NB4 (cell line): Measurements from ENCODE around the gene DHX15.

Source experiments
- DNase-seq: peaks from one replicate; pipeline ENCODE4 v3.0.0; 2010; ENCODE audit warnings: low read depth
- H3K4me3 ChIP-seq: one replicate; pipeline ENCODE4 v1.5.1; 2011; ENCODE audit warnings: mild to moderate bottlenecking, low read depth, low read length, moderate library complexity
- MYC ChIP-seq: IDR thresholded peaks from 2 replicates; pipeline ENCODE4 v1.6.1; 2011; ENCODE audit warnings: low read depth, low read length
- POLR2A ChIP-seq: IDR thresholded peaks from 2 replicates; pipeline ENCODE4 v1.6.1; 2011; ENCODE audit warnings: mild to moderate bottlenecking; ENCODE audit not compliant: insufficient read length; ENCODE audit errors: extremely low read depth
- TF ChIP-seq, protein P1 (sequence below): IDR thresholded peaks from one replicate; pipeline ENCODE4 v1.5.1; 2012; ENCODE audit warnings: low read depth, low read length
- TF ChIP-seq, protein P2 (sequence below): IDR thresholded peaks from 2 replicates; pipeline ENCODE4 v1.6.1; 2011; ENCODE audit warnings: low read depth, low read length

DHX15 gene

DNA sequence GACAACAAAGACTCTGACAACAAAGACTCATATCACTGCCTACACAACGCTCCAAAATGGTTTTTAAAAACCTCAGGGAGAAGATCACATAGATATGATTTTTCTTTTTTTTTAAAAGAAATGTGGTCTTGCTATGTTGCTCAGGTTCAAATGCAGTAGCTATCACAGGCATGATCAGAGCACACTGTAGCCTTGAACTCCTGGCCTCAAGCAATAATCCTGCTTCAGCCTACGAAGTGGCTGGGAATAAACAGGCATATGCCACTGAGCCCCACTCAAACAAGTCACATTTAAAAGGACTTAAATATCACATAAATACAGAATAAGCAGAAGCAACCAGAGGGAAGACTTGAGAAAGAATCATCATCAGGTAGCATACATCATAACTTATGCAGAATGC, 14.7 kb downstream of the DHX15 start:
- H3K4me3 ChIP-seq, result no peak overlapping the region
- TF ChIP-seq, protein P1, sequence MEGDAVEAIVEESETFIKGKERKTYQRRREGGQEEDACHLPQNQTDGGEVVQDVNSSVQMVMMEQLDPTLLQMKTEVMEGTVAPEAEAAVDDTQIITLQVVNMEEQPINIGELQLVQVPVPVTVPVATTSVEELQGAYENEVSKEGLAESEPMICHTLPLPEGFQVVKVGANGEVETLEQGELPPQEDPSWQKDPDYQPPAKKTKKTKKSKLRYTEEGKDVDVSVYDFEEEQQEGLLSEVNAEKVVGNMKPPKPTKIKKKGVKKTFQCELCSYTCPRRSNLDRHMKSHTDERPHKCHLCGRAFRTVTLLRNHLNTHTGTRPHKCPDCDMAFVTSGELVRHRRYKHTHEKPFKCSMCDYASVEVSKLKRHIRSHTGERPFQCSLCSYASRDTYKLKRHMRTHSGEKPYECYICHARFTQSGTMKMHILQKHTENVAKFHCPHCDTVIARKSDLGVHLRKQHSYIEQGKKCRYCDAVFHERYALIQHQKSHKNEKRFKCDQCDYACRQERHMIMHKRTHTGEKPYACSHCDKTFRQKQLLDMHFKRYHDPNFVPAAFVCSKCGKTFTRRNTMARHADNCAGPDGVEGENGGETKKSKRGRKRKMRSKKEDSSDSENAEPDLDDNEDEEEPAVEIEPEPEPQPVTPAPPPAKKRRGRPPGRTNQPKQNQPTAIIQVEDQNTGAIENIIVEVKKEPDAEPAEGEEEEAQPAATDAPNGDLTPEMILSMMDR, result no peak
- TF ChIP-seq MYC (no peak), POLR2A (no peak)
- TF ChIP-seq, protein P2, sequence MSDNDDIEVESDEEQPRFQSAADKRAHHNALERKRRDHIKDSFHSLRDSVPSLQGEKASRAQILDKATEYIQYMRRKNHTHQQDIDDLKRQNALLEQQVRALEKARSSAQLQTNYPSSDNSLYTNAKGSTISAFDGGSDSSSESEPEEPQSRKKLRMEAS, result no peak
- DNase-seq, result no peak

DNA sequence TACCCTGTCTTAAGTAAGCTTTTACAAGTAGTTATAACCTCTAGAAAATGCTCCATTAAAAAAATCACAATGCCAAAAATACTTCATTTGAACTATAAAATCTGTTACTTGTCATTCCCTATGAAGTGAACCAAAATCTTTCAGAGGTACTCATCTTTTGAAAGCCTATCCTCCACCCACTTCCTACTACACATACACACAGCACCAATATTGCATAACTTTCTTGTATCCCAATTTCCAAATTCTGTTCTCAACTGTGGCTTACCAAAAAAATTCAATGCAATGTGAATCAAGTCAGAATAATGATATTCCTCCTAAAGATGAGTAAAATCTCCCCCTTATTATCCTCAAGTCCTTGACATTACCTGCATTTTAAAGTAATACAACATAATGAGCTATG, 15.9 kb downstream of the DHX15 start:
- TF ChIP-seq POLR2A (no peak), MYC (no peak)
- TF ChIP-seq, protein P2, result no peak
- TF ChIP-seq, protein P1, result no peak
- no peak for DNase-seq
- no peak overlapping the region for H3K4me3 ChIP-seq

DNA sequence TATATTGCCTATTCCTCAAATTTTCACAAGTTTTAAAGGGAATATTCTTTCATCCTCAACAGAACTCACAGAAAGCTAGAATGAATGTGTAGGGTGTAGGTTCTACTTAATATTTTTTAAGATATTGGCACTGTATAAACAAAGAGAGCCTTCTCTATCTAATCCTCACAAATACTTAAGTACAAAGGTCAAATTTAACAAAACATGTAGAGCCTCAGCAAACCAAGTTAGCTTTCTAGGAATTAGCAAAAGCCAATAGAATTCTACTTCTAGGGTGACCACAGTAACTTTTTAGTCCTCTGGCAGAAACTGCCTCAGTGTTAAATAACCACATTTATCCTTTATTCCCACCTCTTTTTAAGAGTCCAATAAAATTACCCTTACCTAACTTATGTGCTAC, 19.3 kb downstream of the DHX15 start:
- DNase-seq, result no peak
- no peak overlapping the region for H3K4me3 ChIP-seq
- TF ChIP-seq, protein P2, result no peak
- TF ChIP-seq MYC (no peak), POLR2A (no peak)
- TF ChIP-seq, protein P1, result no peak

DNA sequence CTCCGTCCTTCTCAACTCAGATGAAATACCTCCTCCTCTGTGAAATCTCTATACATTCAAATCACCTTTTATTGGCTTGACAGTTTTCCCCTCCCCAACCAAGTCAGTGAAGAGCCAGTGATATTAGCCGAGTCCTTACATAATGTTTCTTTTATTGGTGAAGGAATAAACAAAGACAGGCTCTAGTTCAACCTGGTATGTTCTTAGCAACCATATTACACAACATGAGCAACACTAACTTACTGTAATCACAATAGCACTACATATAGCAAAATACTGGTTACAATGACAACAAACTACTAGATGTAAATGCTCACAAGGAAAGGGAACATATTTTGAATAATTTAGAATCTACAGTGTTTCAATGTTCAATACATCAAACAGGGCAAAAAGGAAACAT, 19.9 kb downstream of the DHX15 start:
- H3K4me3 ChIP-seq, result no peak overlapping the region
- TF ChIP-seq, protein P2, result no peak
- TF ChIP-seq, protein P1, result no peak
- TF ChIP-seq POLR2A, result no peak
- TF ChIP-seq MYC, result no peak
- DNase-seq, result no peak

DNA sequence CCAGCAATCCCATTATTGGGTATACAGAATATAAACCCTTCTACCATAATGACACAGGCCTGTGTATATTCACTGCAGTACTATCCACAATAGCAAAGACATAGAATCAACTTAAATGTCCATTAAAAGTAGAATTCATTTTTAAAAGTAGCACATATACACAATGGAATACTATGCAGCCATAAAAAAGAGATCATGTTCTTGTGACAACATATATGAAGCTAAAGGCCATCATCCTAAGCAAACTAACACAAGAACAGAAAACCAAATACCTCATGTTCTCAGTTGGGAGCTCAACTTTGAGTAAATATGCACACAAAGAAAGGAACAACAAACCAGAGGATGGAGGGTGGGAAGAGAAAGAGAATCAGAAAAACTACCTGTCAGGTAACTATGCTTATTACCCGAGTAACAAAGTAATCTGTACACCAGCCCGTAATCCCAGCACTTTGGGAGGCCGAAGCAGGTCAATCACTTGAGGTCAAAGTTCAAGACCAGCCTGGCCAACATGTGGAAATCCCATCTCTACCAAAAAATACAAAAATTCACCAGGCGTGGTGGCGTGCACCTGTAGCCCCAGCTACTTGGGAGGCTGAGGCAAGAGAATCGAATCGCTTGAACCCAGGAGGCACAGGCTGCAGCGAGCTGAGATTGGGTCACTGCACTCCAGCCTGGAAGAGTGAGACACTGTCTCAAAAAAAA, 22.8 kb downstream of the DHX15 start:
- no peak for DNase-seq
- TF ChIP-seq, protein P1, result no peak
- TF ChIP-seq POLR2A, result no peak
- no peak for TF ChIP-seq MYC
- TF ChIP-seq, protein P2, result no peak
- no peak overlapping the region for H3K4me3 ChIP-seq

DNA sequence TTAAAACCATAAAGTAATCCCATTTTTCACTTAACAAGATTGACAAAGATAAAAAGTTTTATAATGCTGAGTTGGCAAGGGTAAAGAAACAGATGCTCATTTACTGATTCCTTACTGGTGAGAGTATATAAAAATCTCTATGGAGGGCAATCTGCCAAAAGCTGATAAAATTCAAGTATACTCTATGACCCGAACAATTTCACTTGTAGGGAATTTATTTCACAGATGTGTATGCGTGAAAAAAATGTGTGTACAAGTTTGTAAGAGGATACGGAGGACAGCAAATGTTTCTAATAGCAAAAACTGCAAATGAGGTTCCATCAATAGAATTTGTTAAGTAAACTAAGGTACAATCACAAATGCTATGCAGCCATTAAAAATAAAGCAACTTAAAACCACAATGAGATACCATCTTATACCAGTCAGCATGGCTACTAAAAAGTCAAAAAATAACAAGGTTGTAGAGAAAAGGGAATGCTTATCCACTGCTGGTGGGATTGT, 23.4 kb downstream of the DHX15 start:
- no peak overlapping the region for H3K4me3 ChIP-seq
- TF ChIP-seq MYC, result no peak
- TF ChIP-seq POLR2A, result no peak
- TF ChIP-seq, protein P2, result no peak
- TF ChIP-seq, protein P1, result no peak
- no peak for DNase-seq
